Natural killer cell (primary cell): Measurements from ENCODE around the gene CNIH1. TPM values are rescaled to one million over a fixed set of nuclear protein-coding genes. Genes with fewer than 3 reads are reported as not detected.

ENCODE experiments used
- ATAC-seq, 3 donors: fragments of 150-1000 bp in 2 of 3; fragments of 200-7000 bp in 1 of 3; cut with Tn5 transposase; 1 replicate in 1 of 3; 2 replicates in 2 of 3; pipeline ENCODE4 v1.10.0; 2021; ENCODE audit warnings: mild to moderate bottlenecking in 2 of 3, moderate library complexity in 2 of 3
- DNase-seq, 2 donors: peaks; one replicate each; pipeline versions ENCODE4 v3.0.0 to v3.0.0-alpha.2; 2013 to 2021; ENCODE audit warnings: mixed read lengths in 1 of 2
- H3K27ac ChIP-seq: one replicate; pipeline ENCODE4 v1.5.1; 2013; ENCODE audit warnings: mild to moderate bottlenecking, low read length
- H3K27me3 ChIP-seq: one replicate; pipeline ENCODE4 v1.6.1; 2013; ENCODE audit warnings: low read length; ENCODE audit not compliant: control insufficient read depth, insufficient read depth
- H3K36me3 ChIP-seq: one replicate; pipeline ENCODE4 v1.6.1; 2013; ENCODE audit warnings: low read length; ENCODE audit not compliant: control insufficient read depth, insufficient read depth
- H3K4me1 ChIP-seq: one replicate; pipeline ENCODE4 v1.6.1; 2013; ENCODE audit warnings: low read length; ENCODE audit not compliant: control insufficient read depth, insufficient read depth
- H3K4me3 ChIP-seq: one replicate; pipeline ENCODE4 v1.5.1; 2013; ENCODE audit warnings: low read length
- H3K9me3 ChIP-seq: one replicate; pipeline ENCODE4 v1.6.1; 2013; ENCODE audit warnings: low read length; ENCODE audit not compliant: control insufficient read depth, insufficient read depth
- H3K27ac Mint-ChIP-seq, 2 donors: one replicate each; pipeline ENCODE4 v1.8.0; 2022; ENCODE audit warnings: mild to moderate bottlenecking in 2 of 2, mixed read lengths in 2 of 2, moderate library complexity in 1 of 2
- H3K27me3 Mint-ChIP-seq, 2 donors: one replicate each; pipeline ENCODE4 v1.8.0; 2022; ENCODE audit warnings: low read depth in 2 of 2, mixed read lengths in 2 of 2
- H3K36me3 Mint-ChIP-seq: one replicate; pipeline ENCODE4 v1.8.0; 2022; ENCODE audit warnings: mixed read lengths
- H3K4me1 Mint-ChIP-seq, 2 donors: one replicate each; pipeline ENCODE4 v1.8.0; 2022; ENCODE audit warnings: mixed read lengths in 2 of 2
- H3K4me3 Mint-ChIP-seq: one replicate; pipeline ENCODE4 v1.8.0; 2022; ENCODE audit warnings: mild to moderate bottlenecking, moderate library complexity, mixed read lengths
- H3K9me3 Mint-ChIP-seq, 2 donors: one replicate each; pipeline ENCODE4 v1.8.0; 2022; ENCODE audit warnings: mixed read lengths in 2 of 2
- WGBS: methylation state at CpG from one replicate; pipeline ENCODE4 v1.1.7; 2013; ENCODE audit warnings: missing lambda C conversion rate; ENCODE audit not compliant: insufficient coverage; 5-methylcytosine and 5-hydroxymethylcytosine counted together
- intact Hi-C: fragments of 100-400 bp; cut with micrococcal nuclease; formaldehyde crosslinking; loops from one replicate; pipeline ENCODE4 v1.14.2; 2022
- total RNA-seq, 4 donors: library from RNA; stranded (reverse); fragments of 120-200 nt in 1 of 4; gene quantifications; one replicate each; pipeline versions ENCODE4 v1.2.3 to v1.2.4, GENCODE V29; 2013 to 2022
- TF ChIP-seq, protein P1 (sequence below): fragments of 200-600 bp; IDR thresholded peaks from one replicate; pipeline ENCODE4 v1.8.0; 2022; ENCODE audit warnings: antibody characterized with exemption

CNIH1 gene
- total RNA-seq, 3 donors from 2014 or later (not counting 1 experiment from before 2014, with no cell fraction given) = 20.4 to 30.9 (median 25.7) TPM

DNA sequence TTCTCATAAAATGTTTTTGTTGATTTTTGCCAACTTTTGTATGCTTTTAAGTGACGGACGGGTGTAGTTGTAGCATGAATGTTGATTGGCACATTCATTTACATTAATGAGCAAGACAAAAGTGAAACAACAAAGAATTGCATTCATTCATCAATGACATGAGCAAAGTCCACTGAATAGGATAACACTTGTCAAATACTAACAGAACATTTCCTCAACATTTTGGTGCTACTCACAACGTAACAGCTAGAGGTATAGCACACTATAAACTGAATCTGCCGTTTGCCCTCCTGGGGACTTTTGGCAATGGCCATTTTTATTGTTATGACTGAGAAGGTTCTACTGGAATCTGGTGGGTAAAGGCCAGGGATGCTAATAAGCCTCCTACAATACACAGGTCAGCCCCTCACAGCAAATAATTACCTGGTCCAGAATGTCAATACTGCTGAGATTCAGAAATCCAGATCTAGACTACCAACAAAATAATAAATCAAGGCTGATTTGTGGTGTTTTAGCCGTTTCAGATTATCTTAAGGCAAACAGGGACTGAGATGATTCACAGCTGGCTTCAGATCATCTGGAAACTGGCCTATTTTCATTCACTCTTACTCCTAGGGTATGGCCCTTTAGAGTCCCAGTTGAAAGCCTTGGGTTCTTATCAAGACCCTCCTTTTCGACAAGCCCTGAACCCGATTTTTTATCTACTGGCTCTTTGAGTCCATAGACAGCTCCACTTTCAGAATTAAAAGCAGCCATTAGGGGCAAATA is 66.9 kb downstream of the CNIH1 start:
- no peak for DNase-seq
- H3K36me3 ChIP-seq = no peaks in the 10 kb centered on the region
- no peak overlapping the region for H3K27ac ChIP-seq
- no peak overlapping the region for H3K4me3 ChIP-seq
- intact Hi-C loops = no loop called here
- TF ChIP-seq, protein P1, sequence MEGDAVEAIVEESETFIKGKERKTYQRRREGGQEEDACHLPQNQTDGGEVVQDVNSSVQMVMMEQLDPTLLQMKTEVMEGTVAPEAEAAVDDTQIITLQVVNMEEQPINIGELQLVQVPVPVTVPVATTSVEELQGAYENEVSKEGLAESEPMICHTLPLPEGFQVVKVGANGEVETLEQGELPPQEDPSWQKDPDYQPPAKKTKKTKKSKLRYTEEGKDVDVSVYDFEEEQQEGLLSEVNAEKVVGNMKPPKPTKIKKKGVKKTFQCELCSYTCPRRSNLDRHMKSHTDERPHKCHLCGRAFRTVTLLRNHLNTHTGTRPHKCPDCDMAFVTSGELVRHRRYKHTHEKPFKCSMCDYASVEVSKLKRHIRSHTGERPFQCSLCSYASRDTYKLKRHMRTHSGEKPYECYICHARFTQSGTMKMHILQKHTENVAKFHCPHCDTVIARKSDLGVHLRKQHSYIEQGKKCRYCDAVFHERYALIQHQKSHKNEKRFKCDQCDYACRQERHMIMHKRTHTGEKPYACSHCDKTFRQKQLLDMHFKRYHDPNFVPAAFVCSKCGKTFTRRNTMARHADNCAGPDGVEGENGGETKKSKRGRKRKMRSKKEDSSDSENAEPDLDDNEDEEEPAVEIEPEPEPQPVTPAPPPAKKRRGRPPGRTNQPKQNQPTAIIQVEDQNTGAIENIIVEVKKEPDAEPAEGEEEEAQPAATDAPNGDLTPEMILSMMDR = no peak
- Mint-ChIP-seq H3K4me3 (no peak overlapping the region), H3K9me3 (no peaks in the 10 kb centered on the region), H3K27ac (no peak overlapping the region), H3K36me3 (no peaks in the 10 kb centered on the region), H3K27me3 (peaks cover 6 to 13% of the 10 kb centered on the region in 2 donors), H3K4me1 (no peaks in the 10 kb centered on the region)
- H3K9me3 ChIP-seq = no peaks in the 10 kb centered on the region
- no peaks in the 10 kb centered on the region for H3K27me3 ChIP-seq
- no peak for ATAC-seq
- 73% methylated on average over 6 of the region's 7 CpGs for WGBS
- H3K4me1 ChIP-seq = no peaks in the 10 kb centered on the region

Other genes starting within 250 kb of the CNIH1 start
- gene CDKN3, start 44.4 kb downstream of the CNIH1 start, total RNA-seq = 1 to 10 TPM in 2 of 3 donors, under 1 TPM in 1; 0.89 to 3.0 (median 1.8) TPM
- 10 to 100 TPM; 46.4 to 55.1 (median 52.8) TPM for gene GMFB, start 47.6 kb upstream of the CNIH1 start, total RNA-seq
- gene CGRRF1, start 68.5 kb upstream of the CNIH1 start, total RNA-seq = 10 to 100 TPM; 25.4 to 30.1 (median 26.7) TPM
- 1 to 10 TPM in 2 of 3 donors, under 1 TPM in 1; 0.70 to 1.6 (median 1.4) TPM for gene SAMD4A, start 125.8 kb upstream of the CNIH1 start, total RNA-seq